Measurements from ENCODE around the gene FILIP1L.

- TF ChIP-seq HCFC1 (IDR thresholded peaks at IDR 0.05; ENCODE audit: low read depth, low read length) (no peak), TERF1 (CRISPR knock-in tag; IDR thresholded peaks at IDR 0.05) (no peak), YY1 (IDR thresholded peaks at IDR 0.05; ENCODE audit: insufficient read depth, insufficient replicate concordance, low read depth, low read length) (no peak)
- TF ChIP-seq, protein P1, sequence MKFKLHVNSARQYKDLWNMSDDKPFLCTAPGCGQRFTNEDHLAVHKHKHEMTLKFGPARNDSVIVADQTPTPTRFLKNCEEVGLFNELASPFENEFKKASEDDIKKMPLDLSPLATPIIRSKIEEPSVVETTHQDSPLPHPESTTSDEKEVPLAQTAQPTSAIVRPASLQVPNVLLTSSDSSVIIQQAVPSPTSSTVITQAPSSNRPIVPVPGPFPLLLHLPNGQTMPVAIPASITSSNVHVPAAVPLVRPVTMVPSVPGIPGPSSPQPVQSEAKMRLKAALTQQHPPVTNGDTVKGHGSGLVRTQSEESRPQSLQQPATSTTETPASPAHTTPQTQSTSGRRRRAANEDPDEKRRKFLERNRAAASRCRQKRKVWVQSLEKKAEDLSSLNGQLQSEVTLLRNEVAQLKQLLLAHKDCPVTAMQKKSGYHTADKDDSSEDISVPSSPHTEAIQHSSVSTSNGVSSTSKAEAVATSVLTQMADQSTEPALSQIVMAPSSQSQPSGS (CRISPR knock-in tag; IDR thresholded peaks at IDR 0.05), result no peak
- TF ChIP-seq, protein P2, sequence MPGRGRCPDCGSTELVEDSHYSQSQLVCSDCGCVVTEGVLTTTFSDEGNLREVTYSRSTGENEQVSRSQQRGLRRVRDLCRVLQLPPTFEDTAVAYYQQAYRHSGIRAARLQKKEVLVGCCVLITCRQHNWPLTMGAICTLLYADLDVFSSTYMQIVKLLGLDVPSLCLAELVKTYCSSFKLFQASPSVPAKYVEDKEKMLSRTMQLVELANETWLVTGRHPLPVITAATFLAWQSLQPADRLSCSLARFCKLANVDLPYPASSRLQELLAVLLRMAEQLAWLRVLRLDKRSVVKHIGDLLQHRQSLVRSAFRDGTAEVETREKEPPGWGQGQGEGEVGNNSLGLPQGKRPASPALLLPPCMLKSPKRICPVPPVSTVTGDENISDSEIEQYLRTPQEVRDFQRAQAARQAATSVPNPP (CRISPR knock-in tag; IDR thresholded peaks at IDR 0.05), result no peak
- TF ChIP-seq, protein P3, sequence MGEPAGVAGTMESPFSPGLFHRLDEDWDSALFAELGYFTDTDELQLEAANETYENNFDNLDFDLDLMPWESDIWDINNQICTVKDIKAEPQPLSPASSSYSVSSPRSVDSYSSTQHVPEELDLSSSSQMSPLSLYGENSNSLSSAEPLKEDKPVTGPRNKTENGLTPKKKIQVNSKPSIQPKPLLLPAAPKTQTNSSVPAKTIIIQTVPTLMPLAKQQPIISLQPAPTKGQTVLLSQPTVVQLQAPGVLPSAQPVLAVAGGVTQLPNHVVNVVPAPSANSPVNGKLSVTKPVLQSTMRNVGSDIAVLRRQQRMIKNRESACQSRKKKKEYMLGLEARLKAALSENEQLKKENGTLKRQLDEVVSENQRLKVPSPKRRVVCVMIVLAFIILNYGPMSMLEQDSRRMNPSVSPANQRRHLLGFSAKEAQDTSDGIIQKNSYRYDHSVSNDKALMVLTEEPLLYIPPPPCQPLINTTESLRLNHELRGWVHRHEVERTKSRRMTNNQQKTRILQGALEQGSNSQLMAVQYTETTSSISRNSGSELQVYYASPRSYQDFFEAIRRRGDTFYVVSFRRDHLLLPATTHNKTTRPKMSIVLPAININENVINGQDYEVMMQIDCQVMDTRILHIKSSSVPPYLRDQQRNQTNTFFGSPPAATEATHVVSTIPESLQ (CRISPR knock-in tag; conservative IDR thresholded peaks at IDR 0.05), result no peak
These were observed 170.2 kb downstream of the FILIP1L start for GRCh38 chr3:99943931-99944761.

All from HepG2 (cell line).